Prostate gland (tissue), 2 donors: ENCODE data around the gene ENO2.

Experiments used
- CTCF ChIP-seq, 4 experiments: fragments of 200-600 bp in 2 of 4; fragments of 450-650 bp in 2 of 4; sonication (generic) in 2 of 4; IDR thresholded peaks; 1 replicate in 3 of 4; 2 replicates in 1 of 4; pipeline ENCODE4 v1.5.1; 2016 to 2019; ENCODE audit warnings: antibody characterized with exemption in 4 of 4, mild to moderate bottlenecking in 2 of 4, moderate library complexity in 2 of 4
- POLR2A ChIP-seq: fragments of 450-650 bp; IDR thresholded peaks from one replicate; pipeline ENCODE4 v1.6.1; 2016; ENCODE audit warnings: antibody characterized with exemption, mild to moderate bottlenecking
- POLR2AphosphoS5 ChIP-seq: sonication (generic); formaldehyde crosslinking; IDR thresholded peaks from one replicate; pipeline ENCODE4 v1.6.1; 2017; ENCODE audit warnings: antibody characterized with exemption

DNA sequence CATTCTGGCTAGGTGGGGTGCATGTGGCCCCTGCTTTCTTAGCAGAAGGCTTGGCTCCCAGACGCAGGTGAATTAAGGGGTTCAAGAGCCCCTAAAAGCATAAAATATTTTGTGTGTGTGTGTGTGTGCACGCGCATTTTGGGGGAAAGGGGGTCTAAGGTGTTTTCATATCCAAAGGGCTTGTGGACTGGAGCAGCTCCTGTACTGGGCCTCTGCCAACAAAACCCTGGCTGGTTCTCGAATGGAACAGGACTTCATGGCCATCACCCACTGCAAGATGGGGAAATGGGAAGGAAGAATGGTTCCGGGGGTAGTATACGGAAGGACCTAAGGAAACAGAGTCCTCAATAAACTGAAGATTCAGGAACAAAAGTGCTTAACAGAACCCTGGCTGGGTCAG, 9.5 kb downstream of the ENO2 start:
- TF ChIP-seq CTCF (IDR thresholded peaks at IDR 0.05) (no peak), POLR2AphosphoS5 (no peak), POLR2A (no peak)
